ENCODE results near the gene ZC3H14. TPM values are rescaled to one million over a fixed set of nuclear protein-coding genes. Genes with fewer than 3 reads are reported as not detected.
A peak's percentile ranks its signal among the peaks of the same experiment; 100 is the strongest.

ZC3H14 gene
- polyA plus RNA-seq, 1 of the 3 experiments (the other 2 are of a cell fraction), result 61.5 TPM

GRCh38 chr14:88553886-88554456 is 8.9 kb upstream of the ZC3H14 start (continued):
- TF ChIP-seq PBX3 (IDR thresholded peaks at IDR 0.05), result no peak
- TF ChIP-seq ZBTB33 (IDR thresholded peaks at IDR 0.05; ENCODE audit: borderline replicate concordance, low read depth), result no peak

GRCh38 chr14:88554457-88555286 is 8.2 kb upstream of the ZC3H14 start, which contains the start of gene PTPN21:
PTPN21 (minus strand) TSS chr14:88555007; CDS start chr14:88550417, 4,590 bp downstream.
- Histone ChIP-seq H4K20me1 (ENCODE audit: insufficient read depth) (peaks cover 9% of the 10 kb centered on the region; the same call in 1 of the 2 replicates), H3K27ac (ENCODE audit: low read depth in 2 of 2, low read length in 1 of 2) (peak within 1 kb of the TSS; percentile 67 to 88), H3K9ac (peak within 1 kb of the TSS; percentile 86), H3K4me1 (ENCODE audit: control insufficient read depth in 1 of 2, insufficient read depth in 2 of 2, low read depth in 1 of 2, low read length in 1 of 2) (peaks cover 9 to 24% of the 10 kb centered on the region in 2 experiments; a peak in 3 of 4 replicates), H3K4me2 (peak within 1 kb of the TSS; percentile 95), H2AFZ (ENCODE audit: low read depth) (peak within 1 kb of the TSS; percentile 78), H3K27me3 (ENCODE audit: insufficient read depth) (no peaks in the 10 kb centered on the region), H3K4me3 (ENCODE audit: low read depth in 2 of 2, low read length in 1 of 2) (peak within 1 kb of the TSS; percentile 79 to 85), H3K79me2 (ENCODE audit: insufficient read depth) (peaks cover 46% of the 10 kb centered on the region), H3K9me3 (no peaks in the 10 kb centered on the region), H3F3A (replicated peaks; ENCODE audit: insufficient read depth) (peaks cover 14% of the 10 kb centered on the region), H3K9me2 (no peaks in the 10 kb centered on the region), H3K36me3 (replicated peaks in 1 of 2; ENCODE audit: control insufficient read depth in 1 of 2, insufficient read depth in 2 of 2, low read length in 1 of 2) (peaks cover 0 to 4% of the 10 kb centered on the region in 2 experiments)
- ChIA-PET CTCF (interaction anchor here (0.8 kb wide), 1 partner anchor 302 kb away, joined by 3 read pairs; no protein-coding TSS in a partner anchor), POLR2A (no interaction called here)
- WGBS (ENCODE audit: low lambda C conversion rate), result 0% methylated on average over 7 of the region's 103 CpGs
- DNase-seq, result peak; percentile 94
- TF ChIP-seq RXRA (IDR thresholded peaks at IDR 0.05; ENCODE audit: borderline replicate concordance, low read depth) (no peak), JUND (IDR thresholded peaks at IDR 0.05) (peak; percentile 24; the same call in 1 of the 2 replicates), POLR2AphosphoS5 (IDR thresholded peaks at IDR 0.05; ENCODE audit: low read depth, low read length) (peak; percentile 58), MAX (IDR thresholded peaks at IDR 0.05; ENCODE audit: low read depth) (peak; percentile 11; the same call in 1 of the 2 replicates), RCOR1 (IDR thresholded peaks at IDR 0.05; ENCODE audit: low read length) (no peak), MXI1 (IDR thresholded peaks at IDR 0.05; ENCODE audit: low read depth, low read length) (peak; percentile 56), FOSL2 (IDR thresholded peaks at IDR 0.05; ENCODE audit: borderline replicate concordance, low read depth) (0 out of 2 replicates have a peak, but pooled peaks have one; percentile 28), PBX3 (IDR thresholded peaks at IDR 0.05) (0 out of 2 replicates have a peak, but pooled peaks have one; percentile 6), MEF2A (IDR thresholded peaks at IDR 0.05; ENCODE audit: borderline replicate concordance, low read depth) (no peak), TEAD4 (IDR thresholded peaks at IDR 0.05; ENCODE audit: borderline replicate concordance, insufficient read depth) (0 out of 2 replicates have a peak, but pooled peaks have one; percentile 57), TCF12 (IDR thresholded peaks at IDR 0.05) (peak; percentile 10; the same call in 1 of the 2 replicates), CTCF (IDR thresholded peaks at IDR 0.05) (0 out of 2 replicates have a peak, but pooled peaks have one; percentile 10), TAF1 (IDR thresholded peaks at IDR 0.05; ENCODE audit: borderline replicate concordance, low read depth, low read length) (peak; percentile 44; the same call in 1 of the 2 replicates)

Measured in SK-N-SH (cell line).